Endothelial cell of umbilical vein (primary cell): ENCODE measurements around the gene FBXW7. TPM values are rescaled to one million over a fixed set of nuclear protein-coding genes. Genes with fewer than 3 reads are reported as not detected.

Experiments used
- BruUV-seq: library from RNA; stranded (reverse); fragments of 400-500 nt; replicated peaks from 2 replicates; lab custom pipeline; 2021; lab: Mats Ljungman, UMichigan
- CTCF ChIA-PET: fragments of 300-600, 350-600 bp; sonication (Branson Sonifier 250); formaldehyde crosslinking; loops from one replicate; lab custom pipeline; 2021; ENCODE audit warnings: antibody characterized with exemption, inconsistent platforms; lab: Charles Lee
- POLR2A ChIA-PET: fragments of 300-600, 350-600 bp; sonication (Branson Sonifier 250); formaldehyde crosslinking; loops from one replicate; lab custom pipeline; 2021; ENCODE audit warnings: antibody characterized with exemption, inconsistent platforms; lab: Charles Lee
- DNase-seq: peaks from one replicate; pipeline ENCODE4 v3.0.0-alpha.2; 2011; ENCODE audit warnings: low read depth, low spot score
- FAIRE-seq: peaks from 2 replicates; lab custom pipeline; 2011; peaks lifted over from hg19 to GRCh38; lab: Jason Lieb, UNC
- H2AFZ ChIP-seq: 2 replicates; pipeline ENCODE4 v1.6.0; 2012; ENCODE audit warnings: low read depth, low read length, control low read depth, inconsistent platforms
- H3K27ac ChIP-seq: 2 replicates; pipeline ENCODE4 v1.5.1; 2011; ENCODE audit warnings: low read depth, mild to moderate bottlenecking, control low read depth, low read length, moderate library complexity; ENCODE audit not compliant: insufficient read depth
- H3K27me3 ChIP-seq, 2 experiments: 2 replicates each; pipeline versions ENCODE4 v1.6.0 to v1.6.1; 2011; ENCODE audit warnings: low read length in 2 of 2, mixed read lengths in 1 of 2; ENCODE audit not compliant: control insufficient read depth in 2 of 2, insufficient read depth in 2 of 2
- H3K36me3 ChIP-seq, 2 experiments: 2 replicates in 1 of 2; 3 replicates in 1 of 2; pipeline ENCODE4 v1.5.1; 2011; ENCODE audit warnings: low read length in 2 of 2, mild to moderate bottlenecking in 1 of 2, moderate library complexity in 1 of 2; ENCODE audit not compliant: control insufficient read depth in 2 of 2, insufficient read depth in 2 of 2; ENCODE audit errors: extremely low read depth in 1 of 2
- H3K4me1 ChIP-seq: 3 replicates; pipeline ENCODE4 v1.5.1; 2011; ENCODE audit warnings: mild to moderate bottlenecking, low read length; ENCODE audit not compliant: control insufficient read depth, insufficient read depth; ENCODE audit errors: extremely low read depth
- H3K4me2 ChIP-seq: 2 replicates; pipeline ENCODE4 v1.6.1; 2011; ENCODE audit warnings: low read length, control low read depth, mixed read lengths; ENCODE audit not compliant: insufficient read depth
- H3K4me3 ChIP-seq, 3 experiments: fragments of 200-600 bp in 1 of 3; sonication (generic), shearing (Covaris generic) in 1 of 3; replicated peaks in 1 of 3; 2 replicates each; pipeline ENCODE4 v1.5.1; 2011 to 2016; ENCODE audit warnings: control low read depth in 3 of 3, low read length in 3 of 3, mild to moderate bottlenecking in 2 of 3, inconsistent platforms in 1 of 3, low read depth in 1 of 3, moderate library complexity in 1 of 3; ENCODE audit not compliant: insufficient read depth in 1 of 3
- H3K79me2 ChIP-seq: 2 replicates; pipeline ENCODE4 v1.6.0; 2012; ENCODE audit warnings: low read length, inconsistent platforms; ENCODE audit not compliant: control insufficient read depth, insufficient read depth
- H3K9ac ChIP-seq: replicated peaks from 2 replicates; pipeline ENCODE3; 2011; ENCODE audit warnings: low read length, control low read depth; ENCODE audit not compliant: insufficient read depth; ENCODE audit errors: extremely low read depth
- H3K9me1 ChIP-seq: replicated peaks from 3 replicates; pipeline ENCODE4 v1.6.0; 2011; ENCODE audit warnings: mild to moderate bottlenecking, low read length; ENCODE audit not compliant: control insufficient read depth, insufficient read depth; ENCODE audit errors: extremely low read depth
- H3K9me3 ChIP-seq: replicated peaks from 2 replicates; pipeline ENCODE4 v1.5.1; 2012; ENCODE audit warnings: low read length, inconsistent platforms; ENCODE audit not compliant: control insufficient read depth, insufficient read depth
- H4K20me1 ChIP-seq: replicated peaks from 2 replicates; pipeline ENCODE3; 2011; ENCODE audit warnings: mild to moderate bottlenecking, low read length; ENCODE audit not compliant: control insufficient read depth, insufficient read depth; ENCODE audit errors: extremely low read depth
- CTCF ChIP-seq, 2 donors: IDR thresholded peaks; 1 replicate in 1 of 2; 2 replicates in 1 of 2; pipeline ENCODE4 v1.5.1; 2011; ENCODE audit warnings: low read length in 2 of 2, mild to moderate bottlenecking in 2 of 2, moderate library complexity in 2 of 2, control low read depth in 1 of 2, inconsistent platforms in 1 of 2, low read depth in 1 of 2; ENCODE audit not compliant: insufficient read depth in 1 of 2; ENCODE audit errors: extremely low read depth in 1 of 2
- EZH2 ChIP-seq: IDR thresholded peaks from 2 replicates; pipeline ENCODE4 v1.6.1; 2012; ENCODE audit warnings: borderline replicate concordance, low read depth, mild to moderate bottlenecking, moderate library complexity, low read length, inconsistent platforms; ENCODE audit not compliant: severe bottlenecking
- FOS ChIP-seq: IDR thresholded peaks from 2 replicates; pipeline ENCODE4 v1.6.1; 2011; ENCODE audit warnings: mild to moderate bottlenecking, low read length, moderate library complexity, borderline replicate concordance; ENCODE audit not compliant: insufficient read depth
- GATA2 ChIP-seq: IDR thresholded peaks from 2 replicates; pipeline ENCODE4 v1.7.0; 2011; ENCODE audit warnings: low read depth, mild to moderate bottlenecking, moderate library complexity, mixed read lengths, low read length; ENCODE audit not compliant: insufficient read length, insufficient read depth
- JUN ChIP-seq: IDR thresholded peaks from 2 replicates; pipeline ENCODE4 v1.6.1; 2011; ENCODE audit warnings: borderline replicate concordance, low read depth; ENCODE audit not compliant: insufficient read length, insufficient read depth
- MAX ChIP-seq: IDR thresholded peaks from 2 replicates; pipeline ENCODE4 v1.6.1; 2011; ENCODE audit not compliant: insufficient read depth, insufficient read length
- MYC ChIP-seq: IDR thresholded peaks from one replicate; pipeline ENCODE4 v1.6.1; 2011; ENCODE audit warnings: mild to moderate bottlenecking, low read depth, low read length
- POLR2A ChIP-seq: IDR thresholded peaks from 2 replicates; pipeline ENCODE4 v1.6.1; 2012; ENCODE audit warnings: low read depth, mild to moderate bottlenecking, control low read depth, low read length
- POLR2AphosphoS5 ChIP-seq: IDR thresholded peaks from 2 replicates; pipeline ENCODE4 v1.6.1; 2012; ENCODE audit warnings: low read depth, mild to moderate bottlenecking, control low read depth, low read length, moderate library complexity; ENCODE audit not compliant: insufficient read depth
- dilution Hi-C: fragments of 300-500 bp; cut with MboI; formaldehyde crosslinking; loops from one replicate; pipeline ENCODE4 v1.15.0; 2019; ENCODE audit warnings: low sequenced_read_pairs; ENCODE audit not compliant: extremely low pct_ligation_motif_present
- intact Hi-C: fragments of 100-400 bp; cut with micrococcal nuclease; formaldehyde crosslinking; loops from one replicate; pipeline ENCODE4 v1.10.0; 2022
- polyA plus RNA-seq, 4 experiments: library from polyadenylated mRNA; depleted of rRNA in 3 of 4; stranded (reverse) in 3 of 4; unstranded in 1 of 4; fragments of >200 nt; gene quantifications; 2 replicates each; pipeline versions ENCODE4 v1.2.1 to v1.2.3, GENCODE V29; 2011 to 2012; ENCODE audit warnings: missing spikeins in 1 of 4
- total RNA-seq: library from RNA; stranded (reverse); gene quantifications from 2 replicates; pipeline ENCODE4 v1.2.3, GENCODE V29; 2021

Gene FBXW7
- total and polyA plus RNA-seq, 2 donors (not counting 3 experiments of a cell fraction or from before 2014, with no cell fraction given) = 7.0 to 28.1 TPM

DNA sequence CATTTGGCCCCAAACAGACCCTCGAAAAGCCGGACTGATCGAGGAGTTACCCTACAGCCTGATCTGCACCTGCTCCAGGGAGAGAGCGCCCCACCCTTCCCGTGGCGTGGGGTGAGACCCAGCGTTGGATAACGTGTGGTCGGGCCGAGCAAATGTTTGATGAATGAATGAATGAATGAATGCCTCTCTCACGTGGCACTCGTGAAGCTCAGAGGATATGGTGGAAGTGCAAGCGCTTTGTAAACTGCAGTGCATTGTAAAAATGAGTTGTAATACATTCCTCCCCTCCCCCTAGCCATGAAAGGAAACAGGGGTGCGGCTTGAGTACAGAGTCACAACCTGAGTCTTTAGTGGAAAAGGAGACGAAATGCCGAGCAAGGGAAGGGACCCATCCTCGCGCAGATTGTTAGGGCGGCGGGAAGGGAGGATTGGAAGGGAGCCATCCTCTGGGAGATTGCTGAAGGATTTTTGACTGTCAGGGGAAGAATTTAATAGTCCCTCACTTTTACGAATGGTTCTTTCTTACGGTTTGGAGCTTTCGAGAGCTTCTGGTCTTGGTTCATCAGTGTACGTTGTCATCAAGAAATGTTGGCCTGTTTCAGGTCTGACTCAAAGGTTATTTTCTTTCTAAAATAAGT, 772 bp upstream of the FBXW7 start:
- dilution Hi-C loops (no loop called here), intact Hi-C loops (loop anchor here (1.0 to 5.0 kb wide), 7 partner anchors 24 to 1119 kb away; partner anchors contain the start of genes ARFIP1, TIGD4 and TMEM154)
- Histone ChIP-seq H4K20me1 (no peaks in the 10 kb centered on the region), H3K9me3 (no peaks in the 10 kb centered on the region), H3K36me3 (no peaks in the 10 kb centered on the region), H3K4me1 (peaks cover 21% of the 10 kb centered on the region), H3K27me3 (no peaks in the 10 kb centered on the region), H3K27ac (peak overlapping the region; percentile 70), H2AFZ (peak overlapping the region; percentile 66), H3K4me2 (peak overlapping the region; percentile 37), H3K4me3 (peak overlapping the region; percentile 33 to 91 (median 73)), H3K9ac (peak overlapping the region; percentile 73), H3K9me1 (peaks cover 2% of the 10 kb centered on the region), H3K79me2 (peaks cover 71% of the 10 kb centered on the region)
- FAIRE-seq (no peak), DNase-seq (no peak)
- ChIA-PET CTCF (interaction anchor here (0.7 to 8.5 kb wide), 5 partner anchors 11 to 103 kb away, joined by 3 to 107 read pairs (median 3); no protein-coding TSS in a partner anchor), POLR2A (interaction anchor here (1.2 to 1.8 kb wide), 2 partner anchors 20 to 35 kb away, joined by 4 to 5 read pairs; no protein-coding TSS in a partner anchor)
- TSS peak; percentile 64 for BruUV-seq
- TF ChIP-seq POLR2AphosphoS5 = no peak
- TF ChIP-seq MYC = no peak
- no peak for TF ChIP-seq FOS
- no peak for TF ChIP-seq EZH2

DNA sequence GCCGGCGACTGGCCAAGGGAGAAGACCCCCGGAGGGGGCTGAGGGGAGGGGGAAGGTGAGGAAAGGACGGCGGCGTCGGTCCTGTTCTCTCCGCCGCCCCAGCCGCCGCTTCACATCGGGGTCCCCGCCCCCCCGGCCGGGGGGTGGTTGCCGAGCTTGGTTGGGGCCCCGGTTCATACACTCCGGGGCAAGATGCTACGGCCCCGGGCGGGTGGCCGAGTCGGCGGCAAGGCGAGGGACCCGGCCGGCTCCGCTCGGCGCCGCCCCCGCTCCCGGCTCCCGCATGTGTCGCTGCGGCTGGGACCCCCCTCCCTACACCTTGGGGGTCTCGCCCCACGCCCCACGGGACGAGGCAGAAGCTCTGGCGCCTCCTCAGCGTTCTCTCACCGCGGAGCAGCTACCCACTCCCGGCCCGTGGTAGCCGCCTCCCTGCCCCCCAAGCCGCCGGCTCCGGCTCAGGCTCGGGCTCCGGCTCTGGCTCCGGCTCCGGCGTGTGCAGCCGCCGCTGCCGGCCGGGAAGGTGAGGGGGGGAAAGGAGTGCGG, 461 bp downstream of the FBXW7 start:
- H3K9ac ChIP-seq = peak overlapping the region; percentile 85
- H3K4me2 ChIP-seq = peak overlapping the region; percentile 97
- peaks cover 21% of the 10 kb centered on the region for H3K4me1 ChIP-seq
- peaks cover 82% of the 10 kb centered on the region for H3K79me2 ChIP-seq
- H4K20me1 ChIP-seq = no peaks in the 10 kb centered on the region
- DNase-seq (no peak), FAIRE-seq (no peak)
- H3K27me3 ChIP-seq = no peaks in the 10 kb centered on the region
- dilution Hi-C loops = no loop called here
- peak overlapping the region; percentile 70 for H3K27ac ChIP-seq
- no peaks in the 10 kb centered on the region for H3K36me3 ChIP-seq
- peak overlapping the region; percentile 82 to 91 (median 82) for H3K4me3 ChIP-seq
- H3K9me3 ChIP-seq = no peaks in the 10 kb centered on the region
- H3K9me1 ChIP-seq = peaks cover 2% of the 10 kb centered on the region
- TF ChIP-seq FOS (no peak), CTCF (IDR thresholded peaks at IDR 0.05; ENCODE audit: extremely low read depth in 1 of 2, insufficient read depth in 1 of 2, low read depth in 1 of 2, low read length in 2 of 2) (no peak), EZH2 (no peak), POLR2AphosphoS5 (no peak), JUN (no peak), MAX (no peak), POLR2A (no peak), MYC (no peak), GATA2 (no peak)
- intact Hi-C loops = loop anchor here (5.0 kb wide), 3 partner anchors 33 to 1118 kb away; no protein-coding TSS in a partner anchor
- POLR2A ChIA-PET = interaction anchor here (1.2 to 1.8 kb wide), 2 partner anchors 19 to 34 kb away, joined by 4 to 5 read pairs; no protein-coding TSS in a partner anchor
- H2AFZ ChIP-seq = peak overlapping the region; percentile 12
- CTCF ChIA-PET = interaction anchor here (1.1 to 8.5 kb wide), 3 partner anchors 9 to 81 kb away, joined by 3 to 107 read pairs (median 7); no protein-coding TSS in a partner anchor
- BruUV-seq = no TSS peak
